SHP77 (cell line): Measurements from ENCODE around the gene USH2A.

Experiments
- DNase-seq, 2 experiments: peaks; one replicate each; lab custom pipeline; 2025; lab: John Stamatoyannopoulos, UW

USH2A gene

DNA sequence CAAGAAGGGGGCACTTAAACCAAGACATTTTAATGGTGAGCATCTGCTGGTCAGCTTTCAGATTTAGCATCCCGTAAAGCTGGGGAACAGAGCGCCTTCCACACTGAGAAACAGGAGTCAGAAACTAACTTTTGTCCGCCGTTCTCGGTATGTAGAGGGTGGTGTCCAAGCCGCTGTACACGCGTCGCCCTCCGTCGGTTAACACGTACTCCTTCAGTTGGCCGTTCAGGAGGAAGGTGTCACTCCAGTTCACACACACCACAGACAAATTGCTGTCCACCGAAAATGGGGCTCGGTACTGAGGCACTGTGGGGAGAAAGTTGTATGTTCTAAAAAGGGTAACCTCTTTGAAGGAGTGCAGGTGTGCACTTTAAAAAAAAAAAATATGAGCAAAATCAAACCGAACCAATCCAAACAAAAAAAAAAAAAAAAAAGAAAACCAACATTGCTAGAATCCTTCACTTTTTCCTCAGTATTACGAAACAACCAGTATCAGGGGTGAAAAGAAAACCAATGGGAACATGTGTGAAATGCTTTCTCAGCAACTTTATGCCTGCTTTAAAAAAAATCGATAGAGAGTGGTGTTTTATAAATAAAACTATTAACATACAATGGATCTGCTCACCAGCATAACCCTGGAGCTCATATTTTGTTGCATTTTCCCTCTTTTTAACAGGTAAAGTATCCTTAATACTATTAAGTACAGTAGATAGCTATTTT, 782.7 kb downstream of the USH2A start:
- no peak for DNase-seq

DNA sequence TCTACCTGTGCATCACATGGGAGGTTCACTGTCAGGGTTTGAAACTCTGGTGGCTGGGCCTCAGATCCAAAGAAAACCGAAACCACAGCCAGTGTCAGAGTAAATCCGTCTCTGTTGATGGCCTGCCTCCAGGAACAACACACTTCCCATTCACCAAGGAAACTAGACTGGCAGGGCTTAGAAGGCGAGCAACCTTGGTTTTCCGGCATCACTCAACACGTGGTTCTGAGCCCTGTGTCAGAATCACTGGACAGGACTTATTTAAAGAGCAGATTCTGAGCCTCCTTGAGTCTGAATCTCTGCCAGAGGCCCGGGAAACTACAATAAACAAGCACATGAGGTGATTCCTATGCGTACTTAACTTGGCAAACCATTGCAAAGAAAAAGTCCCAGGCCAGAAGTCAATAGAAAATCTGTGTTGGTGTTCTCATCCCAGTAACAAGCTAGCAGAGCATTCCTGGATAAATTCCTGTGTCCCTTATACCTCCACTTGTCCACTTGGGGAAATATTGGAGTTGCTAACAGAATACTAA, 786.1 kb downstream of the USH2A start:
- DNase-seq = no peak

DNA sequence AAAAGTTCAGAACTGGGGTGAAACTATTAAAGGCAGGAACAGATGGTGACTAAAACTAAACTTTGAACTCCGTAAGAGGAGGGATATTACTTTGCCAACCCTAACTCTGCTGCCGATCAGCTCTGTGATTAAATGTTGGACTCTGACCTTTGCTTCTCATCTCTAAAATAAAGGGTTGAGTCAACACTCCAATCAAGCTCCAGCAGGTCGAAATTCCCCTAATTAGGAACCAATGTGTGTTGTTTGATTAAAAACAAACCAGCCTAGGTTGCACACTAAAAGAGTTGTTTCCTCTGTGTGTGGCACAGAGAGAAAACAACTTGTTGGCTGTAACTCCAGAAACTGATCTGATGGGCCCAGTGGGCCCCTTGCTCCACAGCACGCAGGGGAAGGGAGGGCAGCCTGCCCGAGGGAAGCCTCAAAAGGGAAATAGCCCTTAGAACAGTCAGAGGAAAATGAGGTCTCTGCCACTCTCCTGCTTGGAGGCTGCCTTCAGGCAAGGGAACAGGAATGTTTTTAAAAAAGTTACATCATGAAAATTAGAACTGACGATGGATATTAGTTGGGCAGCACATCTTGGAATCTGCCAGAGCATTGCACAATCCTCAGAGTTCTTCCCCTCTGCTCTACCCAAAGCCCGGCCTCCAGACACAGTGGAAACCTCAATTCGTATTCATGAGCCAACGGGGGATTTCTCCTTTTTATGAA, 786.8 kb downstream of the USH2A start:
- no peak for DNase-seq

DNA sequence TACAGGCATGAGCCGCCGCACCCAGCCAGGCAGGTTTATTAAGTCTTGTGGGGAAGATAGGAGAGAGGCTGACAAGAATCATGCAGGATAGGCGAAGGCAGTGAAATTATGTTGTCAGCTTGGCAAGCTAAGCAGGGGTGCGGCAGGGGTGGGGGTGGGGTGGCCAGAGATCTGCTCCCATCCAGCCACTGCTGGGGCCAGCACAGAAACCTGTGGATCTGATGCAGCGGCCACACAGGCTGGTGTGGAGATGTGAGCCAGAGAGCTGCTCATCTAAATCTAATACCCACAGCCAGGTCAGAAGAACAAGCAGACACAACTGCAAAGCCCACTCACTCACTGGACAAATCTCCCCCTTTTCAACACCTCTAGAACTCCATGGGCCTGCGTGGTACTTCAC, 787.4 kb downstream of the USH2A start:
- DNase-seq = no peak

DNA sequence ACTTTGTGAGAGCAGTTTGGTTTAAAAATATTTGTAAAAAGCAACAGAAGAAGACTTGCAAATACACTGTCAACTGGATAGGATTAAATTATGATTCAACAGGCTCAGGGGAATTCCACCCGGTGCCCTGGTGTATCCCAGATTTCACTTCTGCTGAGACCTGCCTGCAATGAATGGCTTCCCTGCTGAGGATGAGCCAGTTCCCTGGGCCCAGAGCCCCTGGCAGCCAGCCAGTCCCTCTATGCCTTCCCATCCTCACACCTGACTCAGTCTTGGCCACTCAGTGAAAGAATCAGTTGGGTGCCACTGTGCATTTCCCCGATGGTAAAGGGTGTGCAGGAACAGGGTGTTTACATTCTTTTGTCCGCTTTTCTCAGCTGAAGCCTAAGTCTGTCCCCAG, 791.8 kb downstream of the USH2A start:
- DNase-seq = peak in 1 of 2 experiments; percentile 37

DNA sequence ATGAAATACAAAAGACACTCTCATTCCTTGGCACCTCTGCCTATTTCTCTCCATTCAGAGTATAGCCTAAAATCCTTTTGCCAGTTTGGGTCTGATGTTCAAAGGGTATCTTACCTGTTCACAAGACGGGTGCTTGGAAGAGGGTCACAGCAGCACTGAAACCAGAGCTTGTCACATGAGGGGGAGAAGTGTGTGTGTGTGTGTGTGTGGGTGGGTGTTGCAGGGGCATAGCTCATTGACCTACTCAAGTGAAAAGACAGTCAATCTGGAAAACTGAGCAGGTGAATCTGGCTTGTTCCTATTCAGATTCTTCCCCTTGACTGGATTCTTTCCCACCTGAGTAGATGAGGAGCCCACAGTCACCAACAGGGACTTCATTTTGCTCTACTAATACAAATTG, 792.2 kb downstream of the USH2A start:
- no peak for DNase-seq

DNA sequence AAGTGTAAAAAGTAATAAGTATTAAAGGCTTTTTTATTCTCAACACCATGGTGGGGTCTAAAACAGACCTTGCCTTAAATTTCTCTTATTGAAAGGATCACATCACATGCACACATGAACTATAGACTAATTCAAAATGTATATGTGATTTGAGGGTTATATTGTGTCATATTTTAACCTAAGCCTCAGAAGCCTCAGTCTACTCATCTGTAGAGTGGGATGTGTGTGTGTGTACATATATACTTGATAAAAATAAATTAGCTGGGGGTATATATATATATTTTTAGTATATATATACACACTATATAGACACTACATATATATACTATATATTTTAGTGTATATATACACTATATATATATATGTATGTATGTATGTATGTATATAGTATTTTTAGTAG, 797.3 kb downstream of the USH2A start:
- DNase-seq = no peak

DNA sequence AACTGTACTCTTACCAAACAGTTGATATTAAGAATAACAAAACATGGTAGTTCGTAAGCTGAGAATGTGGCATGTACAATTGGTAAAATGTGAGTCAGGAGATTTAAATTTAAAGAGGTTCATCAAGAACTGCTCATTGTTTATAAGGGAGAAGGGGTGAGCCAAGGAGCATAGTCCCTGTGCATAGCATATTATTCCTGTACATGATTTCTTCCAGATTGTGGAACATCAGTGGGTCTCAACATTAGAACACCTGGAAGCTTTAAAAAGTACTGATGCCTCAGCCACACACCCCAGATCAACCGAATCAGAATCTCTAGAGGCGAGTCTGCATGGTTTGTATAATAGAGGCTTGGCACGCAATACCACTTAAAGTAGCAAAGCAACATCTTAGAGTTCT, 800.1 kb downstream of the USH2A start:
- no peak for DNase-seq

DNA sequence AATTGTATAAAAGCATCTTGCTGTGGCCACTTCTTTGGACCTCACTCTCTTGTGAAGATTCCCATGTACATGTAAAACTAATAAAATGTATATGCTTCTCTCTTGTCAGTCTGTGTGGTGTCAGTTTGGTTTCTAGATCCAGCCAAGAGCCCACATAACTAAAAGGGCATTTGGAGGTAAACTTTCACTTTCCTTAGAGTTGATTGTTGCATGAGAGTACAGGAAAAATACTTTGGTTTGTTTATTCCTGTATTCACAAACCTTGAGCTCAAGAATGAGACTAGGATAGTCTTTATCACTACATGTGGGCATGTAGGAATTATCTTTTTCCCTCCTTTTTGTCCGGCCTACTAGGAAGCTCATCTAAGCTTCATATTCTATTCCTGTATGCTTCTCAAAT, 805.3 kb downstream of the USH2A start:
- DNase-seq = no peak

DNA sequence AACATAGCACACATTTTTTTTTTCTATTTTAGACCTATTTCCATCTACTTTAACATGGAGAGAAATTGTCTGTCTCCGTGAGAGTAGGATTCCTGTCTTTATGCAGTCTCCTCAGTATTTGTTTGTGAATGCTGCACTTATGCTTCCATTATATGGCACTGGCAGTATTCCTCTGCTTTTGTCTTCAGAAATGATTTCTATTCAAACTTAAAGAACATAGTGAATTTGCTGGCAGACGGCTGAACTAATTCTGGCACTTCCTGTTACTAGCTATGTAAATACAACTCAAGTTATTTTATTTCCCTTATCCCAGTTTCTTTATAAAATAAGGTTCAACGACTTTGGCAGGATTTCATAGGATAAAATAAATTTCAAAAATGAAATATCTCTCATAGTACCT, 810.9 kb downstream of the USH2A start:
- no peak for DNase-seq

DNA sequence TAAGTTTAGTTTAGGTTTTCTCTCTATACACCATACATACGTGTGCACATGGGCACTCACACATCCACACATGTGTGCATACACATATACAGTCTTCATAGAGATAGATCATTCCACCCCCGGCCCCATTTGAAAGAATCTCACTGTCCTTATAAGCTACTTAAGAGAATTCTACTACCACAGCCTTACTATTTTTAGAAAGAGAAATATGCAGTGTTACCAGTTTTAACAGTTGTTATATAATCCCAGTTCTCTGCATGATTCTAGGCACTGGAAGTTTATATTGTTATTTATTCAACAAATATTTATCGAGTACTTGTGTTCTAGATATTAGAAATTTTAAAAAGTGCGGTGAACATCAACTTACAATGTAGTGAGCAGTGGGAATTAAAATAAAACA, 814.6 kb downstream of the USH2A start:
- no peak for DNase-seq

DNA sequence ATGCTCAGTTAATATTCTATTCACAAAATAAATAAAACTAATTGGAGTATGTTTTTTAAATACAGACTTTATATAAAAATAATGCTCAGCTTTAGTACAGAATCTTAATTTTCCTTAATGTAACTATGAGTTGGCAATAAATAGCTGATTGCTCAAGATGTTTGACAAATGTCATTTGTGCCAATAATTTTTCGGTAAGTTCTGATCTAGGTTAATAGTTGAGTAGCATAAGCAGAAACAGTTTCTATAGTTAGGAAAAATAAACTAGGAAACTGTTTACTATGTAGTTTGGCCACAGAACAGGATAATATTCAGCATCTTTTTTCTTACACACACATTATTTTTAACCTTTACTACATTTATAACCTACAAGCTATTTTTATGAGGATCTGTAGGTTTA, 815.8 kb downstream of the USH2A start:
- no peak for DNase-seq

DNA sequence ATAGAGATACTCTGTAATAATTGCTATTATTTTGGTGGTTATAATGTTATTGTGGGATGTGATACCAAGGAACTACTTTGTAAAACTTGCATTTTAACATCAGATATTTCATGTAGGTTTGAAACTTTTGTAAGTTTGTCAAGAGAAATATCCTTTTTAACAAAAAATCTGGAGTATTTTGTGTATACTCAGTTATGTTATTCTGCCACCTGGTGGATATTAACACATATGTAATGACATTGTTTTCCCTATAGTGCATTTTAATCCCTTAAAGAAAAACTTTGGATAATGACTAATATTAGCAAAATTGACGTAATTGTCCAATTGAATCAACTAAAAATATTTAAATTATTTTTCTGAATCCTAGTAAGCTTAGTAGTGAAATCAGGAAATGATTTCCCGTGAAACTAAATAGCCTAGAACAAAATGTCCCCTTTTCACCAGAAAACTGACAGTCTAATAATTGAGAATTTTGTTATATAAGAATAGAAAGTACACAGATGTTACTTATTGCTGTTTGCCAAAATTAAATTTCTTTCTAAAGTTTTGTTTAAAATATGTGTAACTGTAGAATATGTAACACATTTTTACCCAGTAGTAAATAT, 816.6 kb downstream of the USH2A start:
- DNase-seq = no peak

DNA sequence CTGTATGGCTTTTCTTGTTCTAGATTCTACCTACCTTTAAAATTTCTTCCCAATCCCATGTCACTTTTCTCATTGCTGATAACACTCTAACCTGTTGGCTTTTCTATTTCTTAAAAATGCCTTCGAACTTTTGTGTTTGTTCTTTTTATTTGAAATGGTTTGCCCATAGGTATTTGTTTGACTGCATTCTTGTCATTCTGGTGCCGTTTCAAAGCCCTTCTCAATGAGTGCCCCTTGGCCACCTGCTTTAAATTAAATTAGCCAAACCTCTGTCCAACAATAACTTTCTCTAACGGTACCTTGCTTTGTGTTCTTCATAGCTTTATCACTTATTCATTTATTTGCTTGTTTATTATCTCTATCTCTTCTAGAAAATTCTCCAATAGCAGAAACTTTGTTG, 817.2 kb downstream of the USH2A start:
- no peak for DNase-seq

DNA sequence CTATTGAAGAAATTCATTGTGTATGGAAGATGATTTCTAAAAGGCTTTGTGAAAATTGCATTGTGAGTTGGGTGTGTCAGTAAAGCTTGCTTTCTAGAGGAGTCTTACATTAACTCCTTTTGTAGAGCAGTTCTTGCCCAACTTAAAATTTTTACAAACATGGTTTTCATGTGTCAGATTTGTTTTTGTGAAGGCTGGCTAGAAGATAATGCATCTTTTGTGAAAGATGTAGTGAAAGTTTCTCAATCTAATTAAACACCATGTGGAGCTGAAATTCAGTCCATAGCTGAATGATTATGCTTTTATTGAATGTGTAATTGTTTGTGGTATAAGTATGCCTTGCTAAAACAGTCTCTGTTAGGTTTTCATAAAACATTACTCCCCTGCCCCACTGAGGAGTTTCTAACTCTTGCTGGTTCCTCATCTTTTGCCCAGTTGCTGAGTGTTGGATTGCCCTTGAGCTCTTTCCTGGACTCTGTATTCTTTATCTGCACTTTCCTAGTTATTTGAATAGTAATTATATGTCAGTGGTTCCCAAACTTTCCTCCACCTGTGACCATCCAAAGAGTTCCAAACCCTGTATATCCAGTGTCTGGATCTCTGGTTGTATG, 818.1 kb downstream of the USH2A start:
- no peak for DNase-seq

DNA sequence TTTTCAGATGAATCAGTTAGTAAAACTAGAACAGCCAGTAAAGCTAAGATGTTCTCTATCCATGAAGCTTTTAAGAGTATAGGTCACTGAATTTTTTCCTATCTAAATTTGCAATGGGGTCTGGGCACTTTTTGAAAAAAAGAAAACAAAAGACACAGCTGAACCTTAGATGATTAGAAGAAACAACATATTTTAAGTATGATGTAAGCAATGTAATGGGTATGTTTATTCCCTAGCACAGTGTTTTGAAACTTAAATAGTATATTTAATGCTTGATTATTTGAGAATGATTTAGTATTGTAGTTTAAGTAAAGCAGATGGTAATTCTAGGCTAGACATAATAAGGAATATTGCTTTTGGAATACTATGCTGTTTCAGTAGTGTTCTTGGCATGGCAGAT, 819.9 kb downstream of the USH2A start:
- DNase-seq = no peak

DNA sequence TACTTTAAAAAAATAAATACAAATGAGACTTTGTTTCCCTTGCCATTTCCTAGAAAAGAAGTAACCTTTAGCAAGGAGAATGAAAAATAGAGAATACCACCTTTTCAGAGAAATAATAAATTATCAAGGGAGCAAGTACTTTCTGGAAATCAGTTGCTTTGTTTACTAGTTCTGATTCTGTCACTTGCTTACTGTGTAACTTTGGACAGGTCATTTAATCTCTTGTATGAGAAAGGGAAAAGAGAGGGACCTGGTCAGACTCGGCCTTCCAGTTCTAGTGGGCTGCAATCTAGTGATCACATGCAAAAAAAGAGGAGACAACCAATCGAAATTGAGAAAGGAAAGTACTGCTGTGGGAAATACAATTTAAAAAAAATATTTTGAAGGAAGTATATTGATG, 822.0 kb downstream of the USH2A start:
- no peak for DNase-seq

DNA sequence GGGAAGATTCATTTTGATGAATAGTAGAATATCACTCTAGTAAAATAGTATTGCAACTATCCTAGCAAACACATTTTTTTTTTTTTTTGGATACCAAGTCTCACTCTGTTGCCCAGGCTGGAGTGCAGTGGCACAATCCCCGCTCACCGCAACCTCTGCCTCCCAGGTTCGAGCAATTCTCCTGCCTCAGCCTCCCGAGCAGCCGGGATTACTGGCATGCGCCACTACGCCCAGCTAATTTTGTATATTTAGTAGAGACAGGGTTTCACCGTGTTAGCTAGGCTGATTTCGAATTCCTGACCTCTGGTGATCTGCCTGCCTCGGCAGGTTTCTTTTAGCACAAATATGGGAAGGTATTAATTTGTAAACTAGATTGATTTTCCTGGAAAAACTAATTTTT, 822.4 kb downstream of the USH2A start:
- DNase-seq = no peak

DNA sequence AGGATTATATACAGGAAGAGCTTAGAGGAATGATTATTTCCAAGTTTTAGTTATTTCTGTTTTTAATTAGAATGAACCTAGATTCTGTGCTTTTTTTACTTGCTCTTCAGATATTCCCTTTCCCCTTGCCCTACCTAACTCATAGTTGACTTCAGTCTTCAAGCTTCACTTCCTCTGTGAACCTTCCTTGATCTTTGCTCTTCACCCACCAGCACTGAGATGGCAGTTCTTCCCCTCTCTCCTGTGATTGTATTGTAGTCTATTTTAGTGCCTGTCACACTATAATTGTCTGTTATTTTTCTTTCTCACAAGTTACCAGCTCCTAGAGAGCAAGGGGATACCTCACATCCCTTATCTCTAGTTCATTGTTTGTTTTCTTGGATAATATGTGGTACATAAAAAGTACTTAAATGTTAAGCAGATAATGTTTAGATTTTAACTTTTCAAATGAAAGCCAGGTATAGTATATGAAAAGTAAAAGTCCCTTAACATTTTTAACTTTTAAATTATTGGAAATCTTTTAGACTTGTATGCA, 822.9 kb downstream of the USH2A start:
- no peak for DNase-seq

DNA sequence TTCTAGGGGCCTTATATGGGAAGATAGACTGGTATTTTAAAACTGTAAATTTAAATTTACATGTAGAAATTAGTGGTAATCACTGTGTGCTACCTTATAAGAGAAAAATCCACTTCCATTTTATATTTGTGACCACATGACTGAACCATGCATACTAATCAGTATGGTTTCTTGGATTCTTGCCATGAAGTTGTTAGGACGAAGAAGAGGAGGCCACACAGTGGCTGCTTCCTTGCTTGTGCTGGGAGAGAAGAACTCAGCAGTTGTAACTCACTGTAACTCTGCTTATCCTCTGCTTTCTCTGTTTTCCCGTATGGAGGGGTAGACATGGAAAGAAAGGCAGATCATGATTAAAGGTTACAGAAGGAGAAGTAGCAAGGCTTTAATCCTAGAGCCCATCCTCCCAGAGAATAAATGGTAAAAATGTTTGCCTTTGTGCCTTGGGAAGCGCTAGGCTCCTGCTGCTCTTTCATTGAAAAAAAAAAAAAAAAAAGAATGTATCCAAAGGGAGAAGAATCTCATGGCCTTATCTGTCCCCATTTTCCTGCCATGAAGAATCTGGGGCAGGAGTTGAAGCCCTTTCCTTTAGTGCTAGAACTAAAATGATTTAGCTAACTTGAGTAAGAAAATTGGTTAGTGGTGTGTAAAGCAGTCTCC, 823.7 kb downstream of the USH2A start:
- no peak for DNase-seq

DNA sequence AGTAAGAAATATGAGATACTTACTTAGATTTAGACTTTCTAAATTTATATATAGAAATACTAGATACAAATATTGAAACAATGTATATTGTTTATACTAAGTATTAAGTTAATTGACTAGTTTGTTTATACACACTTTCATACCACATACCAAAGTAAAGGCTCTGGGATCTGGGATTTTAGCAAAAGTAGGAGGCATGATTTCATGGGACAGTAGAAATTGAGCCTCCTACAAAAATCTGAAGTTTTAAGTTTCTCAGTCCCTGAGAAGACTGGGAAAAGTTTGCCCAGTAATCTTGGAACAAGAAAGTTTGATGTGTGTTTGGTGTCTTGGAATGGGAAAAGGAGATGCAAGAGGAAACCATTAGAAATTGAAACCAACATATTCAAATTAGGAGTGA, 825.3 kb downstream of the USH2A start:
- no peak for DNase-seq

DNA sequence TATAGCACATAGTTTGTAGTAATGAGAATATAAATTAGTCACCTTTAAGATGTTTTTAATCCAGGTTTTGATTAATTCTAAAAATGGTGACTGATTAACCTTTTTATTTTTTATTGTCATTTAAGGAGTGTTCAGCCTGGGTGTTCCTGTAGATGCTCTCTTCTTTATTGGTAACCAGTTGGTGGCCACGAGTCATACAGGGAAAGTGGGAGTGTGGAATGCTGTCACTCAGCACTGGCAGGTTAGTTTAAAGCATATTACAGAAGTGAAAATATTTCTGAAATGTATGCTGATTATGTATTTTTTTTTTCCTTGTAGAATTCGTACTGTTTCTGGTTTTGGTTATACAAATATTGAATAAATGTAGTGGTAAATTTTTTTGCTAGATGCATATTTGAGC, 828.0 kb downstream of the USH2A start:
- no peak for DNase-seq
